Trophoblast cell (in vitro differentiated cells and primary cell): ENCODE measurements around the gene AMBP.
"Not testable (repeated sequence)": the region's sequence is repeated elsewhere in the genome, so short reads cannot be mapped to it uniquely, and the experiment has no call there.

ENCODE experiments used
- DNase-seq, 2 donors: peaks; one replicate each; pipeline ENCODE4 v3.0.0-alpha.2; 2016
- H2AFZ ChIP-seq: 2 replicates; pipeline ENCODE4 v1.6.1; 2013; ENCODE audit warnings: low read length, moderate library complexity, mild to moderate bottlenecking; ENCODE audit not compliant: insufficient read depth, poor library complexity
- H2AK5ac ChIP-seq: 2 replicates; pipeline ENCODE4 v1.6.1; 2013; ENCODE audit warnings: mild to moderate bottlenecking, low read length
- H2BK120ac ChIP-seq: 2 replicates; pipeline ENCODE4 v1.6.1; 2013; ENCODE audit warnings: low read length, mild to moderate bottlenecking, moderate library complexity; ENCODE audit not compliant: insufficient read depth, poor library complexity
- H2BK12ac ChIP-seq: 2 replicates; pipeline ENCODE4 v1.6.1; 2013; ENCODE audit warnings: mild to moderate bottlenecking, low read length, moderate library complexity
- H2BK5ac ChIP-seq: 2 replicates; pipeline ENCODE4 v1.6.1; 2013; ENCODE audit warnings: low read length, low read depth, moderate library complexity, mild to moderate bottlenecking; ENCODE audit not compliant: poor library complexity
- H3K14ac ChIP-seq: 2 replicates; pipeline ENCODE4 v1.6.1; 2013; ENCODE audit warnings: mild to moderate bottlenecking, low read length
- H3K18ac ChIP-seq: 2 replicates; pipeline ENCODE4 v1.6.1; 2013; ENCODE audit warnings: mild to moderate bottlenecking, low read length
- H3K23ac ChIP-seq: 2 replicates; pipeline ENCODE4 v1.6.1; 2013; ENCODE audit warnings: low read length
- H3K27ac ChIP-seq: 2 replicates; pipeline ENCODE4 v1.5.1; 2013; ENCODE audit warnings: low read depth, mild to moderate bottlenecking, inconsistent platforms, low read length, moderate library complexity
- H3K27me3 ChIP-seq: 2 replicates; pipeline ENCODE4 v1.6.1; 2013; ENCODE audit warnings: inconsistent platforms, mild to moderate bottlenecking, low read length, moderate library complexity; ENCODE audit not compliant: insufficient read depth
- H3K36me3 ChIP-seq, 2 experiments: 1 replicate in 1 of 2; 2 replicates in 1 of 2; pipeline ENCODE4 v1.6.1; 2013; ENCODE audit warnings: low read length in 2 of 2, mild to moderate bottlenecking in 2 of 2, moderate library complexity in 1 of 2; ENCODE audit not compliant: insufficient read depth in 2 of 2, control insufficient read depth in 1 of 2
- H3K4ac ChIP-seq: 2 replicates; pipeline ENCODE4 v1.6.1; 2013; ENCODE audit warnings: low read depth, mild to moderate bottlenecking, low read length, moderate library complexity
- H3K4me1 ChIP-seq, 2 experiments: 1 replicate in 1 of 2; 2 replicates in 1 of 2; pipeline ENCODE4 v1.6.1; 2013; ENCODE audit warnings: low read length in 2 of 2, mild to moderate bottlenecking in 2 of 2, moderate library complexity in 1 of 2; ENCODE audit not compliant: insufficient read depth in 2 of 2, control insufficient read depth in 1 of 2
- H3K4me2 ChIP-seq: 2 replicates; pipeline ENCODE4 v1.6.1; 2013; ENCODE audit warnings: inconsistent platforms, mild to moderate bottlenecking, low read length, moderate library complexity
- H3K4me3 ChIP-seq: 2 replicates; pipeline ENCODE4 v1.5.1; 2013; ENCODE audit warnings: mild to moderate bottlenecking, low read depth, low read length, inconsistent platforms
- H3K79me1 ChIP-seq: one replicate; pipeline ENCODE4 v1.6.1; 2013; ENCODE audit warnings: low read length
- H3K79me2 ChIP-seq: 2 replicates; pipeline ENCODE4 v1.6.1; 2013; ENCODE audit warnings: low read length, mild to moderate bottlenecking; ENCODE audit not compliant: control insufficient read depth, insufficient read depth, poor library complexity
- H3K9ac ChIP-seq: 2 replicates; pipeline ENCODE4 v1.6.1; 2013; ENCODE audit warnings: mild to moderate bottlenecking, low read length
- H3K9me3 ChIP-seq: 2 replicates; pipeline ENCODE4 v1.6.1; 2013; ENCODE audit warnings: low read depth, mild to moderate bottlenecking, control low read depth, inconsistent platforms, low read length; ENCODE audit not compliant: insufficient read depth
- H4K12ac ChIP-seq: 2 replicates; pipeline ENCODE4 v1.6.1; 2013; ENCODE audit warnings: low read depth, mild to moderate bottlenecking, low read length, moderate library complexity
- H4K8ac ChIP-seq: 2 replicates; pipeline ENCODE4 v1.6.1; 2013; ENCODE audit warnings: low read depth, mild to moderate bottlenecking, low read length, moderate library complexity
- H4K91ac ChIP-seq: one replicate; pipeline ENCODE4 v1.6.1; 2013; ENCODE audit warnings: low read depth, mild to moderate bottlenecking, low read length, moderate library complexity
- WGBS: extraction: QIAGEN DNeasy Blood & Tissue Kit; methylation state at CpG from one replicate; pipeline ENCODE4 v1.1.7; 2013; ENCODE audit warnings: missing lambda C conversion rate; ENCODE audit not compliant: insufficient read length, insufficient coverage; ENCODE audit errors: extremely low coverage; 5-methylcytosine and 5-hydroxymethylcytosine counted together

The AMBP gene

DNA sequence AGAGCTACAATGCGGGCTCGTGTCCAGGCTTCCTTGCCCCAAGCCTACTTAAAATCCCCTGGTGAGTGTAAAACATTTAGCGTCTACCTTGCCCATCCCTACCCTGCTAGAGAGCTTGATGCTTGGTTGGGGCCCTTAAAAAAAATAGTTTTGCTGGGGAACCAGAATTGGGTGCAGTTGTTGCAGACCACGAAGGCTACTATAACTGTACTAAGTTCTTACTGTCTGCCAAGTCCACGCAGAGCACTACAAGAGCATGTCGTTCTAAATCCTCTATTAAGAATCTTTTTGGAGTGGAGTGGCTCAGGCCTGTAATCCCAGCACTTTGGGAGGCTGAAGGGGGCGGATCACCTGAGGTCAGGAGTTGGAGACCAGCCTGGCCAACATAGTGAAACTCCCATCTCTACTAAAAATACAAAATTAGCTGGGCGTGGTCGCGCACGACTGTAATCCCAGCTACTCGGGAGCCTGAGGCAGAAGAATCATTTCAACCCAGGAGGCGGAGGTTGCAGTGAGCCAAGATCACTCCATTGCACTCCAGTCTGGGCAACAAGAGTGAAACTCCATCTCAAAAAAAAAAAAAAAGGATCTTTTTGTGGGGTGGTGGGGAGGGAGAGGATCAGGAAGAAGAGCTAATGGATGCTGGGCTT lies 4.8 kb upstream of the AMBP start:
- not testable (repeated sequence) for H4K12ac ChIP-seq, H4K91ac ChIP-seq
- no CpG with 5 or more reads among the region's 13 CpGs for WGBS

GRCh38 chr9:114082017-114082762 lies 4.1 kb upstream of the AMBP start:
- Histone ChIP-seq H4K91ac (no peak overlapping the region), H3K27ac (no peak overlapping the region), H2BK120ac (no peak overlapping the region), H3K18ac (no peak overlapping the region), H3K4me2 (no peak overlapping the region), H3K4ac (no peak overlapping the region), H3K4me1 (no peaks in the 10 kb centered on the region), H4K12ac (no peak overlapping the region), H3K9ac (no peak overlapping the region), H3K9me3 (peaks cover 1% of the 10 kb centered on the region), H3K4me3 (no peak overlapping the region), H3K79me1 (no peaks in the 10 kb centered on the region), H2AK5ac (no peak overlapping the region), H3K79me2 (no peaks in the 10 kb centered on the region), H3K23ac (no peak overlapping the region), H4K8ac (no peak overlapping the region), H3K36me3 (no peaks in the 10 kb centered on the region), H3K14ac (no peak overlapping the region), H2BK12ac (no peak overlapping the region), H2BK5ac (no peak overlapping the region), H2AFZ (no peak overlapping the region), H3K27me3 (no peaks in the 10 kb centered on the region)
- WGBS = no CpG with 5 or more reads among the region's 10 CpGs
- DNase-seq = peak; percentile 89 to 99

More for the DNA sequence above, 4.8 kb upstream of the AMBP start:
- H2BK5ac ChIP-seq, DNase-seq, H2AK5ac ChIP-seq, H3K23ac ChIP-seq, H3K79me2 ChIP-seq, H2AFZ ChIP-seq, H3K4me1 ChIP-seq, H3K4ac ChIP-seq, H3K18ac ChIP-seq, H3K36me3 ChIP-seq, H3K4me3 ChIP-seq, H3K4me2 ChIP-seq, H3K27me3 ChIP-seq, H2BK120ac ChIP-seq, H2BK12ac ChIP-seq, H4K8ac ChIP-seq, H3K9me3 ChIP-seq, H3K27ac ChIP-seq, H3K14ac ChIP-seq, H3K79me1 ChIP-seq, H3K9ac ChIP-seq: not testable (repeated sequence)

GRCh38 chr9:114081441-114082016 lies 3.4 kb upstream of the AMBP start:
- no peak overlapping the region for H2AK5ac ChIP-seq
- no CpG with 5 or more reads among the region's 6 CpGs for WGBS

GRCh38 chr9:114080773-114081440 lies 2.8 kb upstream of the AMBP start:
- H4K8ac ChIP-seq = no peak overlapping the region
- no peak overlapping the region for H3K18ac ChIP-seq
- H3K4ac ChIP-seq = no peak overlapping the region
- H3K9me3 ChIP-seq = peaks cover 3% of the 10 kb centered on the region
- no peak overlapping the region for H3K9ac ChIP-seq
- no peak overlapping the region for H3K4me2 ChIP-seq
- H3K79me2 ChIP-seq = no peaks in the 10 kb centered on the region
- H3K4me3 ChIP-seq = no peak overlapping the region
- no peak overlapping the region for H2AK5ac ChIP-seq
- H3K23ac ChIP-seq = no peak overlapping the region
- H3K36me3 ChIP-seq = no peaks in the 10 kb centered on the region
- H3K4me1 ChIP-seq = no peaks in the 10 kb centered on the region
- H4K12ac ChIP-seq = no peak overlapping the region
- DNase-seq = no peak
- no peak overlapping the region for H2BK120ac ChIP-seq
- H3K79me1 ChIP-seq = no peaks in the 10 kb centered on the region
- no peak overlapping the region for H2BK12ac ChIP-seq
- no peak overlapping the region for H3K14ac ChIP-seq
- no CpG with 5 or more reads among the region's 7 CpGs for WGBS
- H4K91ac ChIP-seq = no peak overlapping the region
- H2BK5ac ChIP-seq = no peak overlapping the region
- no peaks in the 10 kb centered on the region for H3K27me3 ChIP-seq
- no peak overlapping the region for H2AFZ ChIP-seq
- H3K27ac ChIP-seq = no peak overlapping the region

More at GRCh38 chr9:114081441-114082016, 3.4 kb upstream of the AMBP start:
- no peak overlapping the region for H3K23ac ChIP-seq
- H2AFZ ChIP-seq = no peak overlapping the region
- H3K27me3 ChIP-seq = no peaks in the 10 kb centered on the region
- H3K4me1 ChIP-seq = no peaks in the 10 kb centered on the region
- H3K4me2 ChIP-seq = no peak overlapping the region
- H4K12ac ChIP-seq = no peak overlapping the region
- H3K79me2 ChIP-seq = no peaks in the 10 kb centered on the region
- H2BK120ac ChIP-seq = no peak overlapping the region
- no peak overlapping the region for H4K91ac ChIP-seq
- H3K18ac ChIP-seq = no peak overlapping the region
- H2BK5ac ChIP-seq = no peak overlapping the region
- no peaks in the 10 kb centered on the region for H3K36me3 ChIP-seq
- DNase-seq = no peak
- no peak overlapping the region for H3K4ac ChIP-seq
- no peak overlapping the region for H3K4me3 ChIP-seq
- H3K9ac ChIP-seq = no peak overlapping the region
- H4K8ac ChIP-seq = no peak overlapping the region
- H3K9me3 ChIP-seq = peaks cover 2% of the 10 kb centered on the region
- no peaks in the 10 kb centered on the region for H3K79me1 ChIP-seq
- no peak overlapping the region for H3K27ac ChIP-seq
- H2BK12ac ChIP-seq = no peak overlapping the region
- no peak overlapping the region for H3K14ac ChIP-seq
